Adipose tissue (tissue), 3 donors: ENCODE results near the gene ST3GAL5. TPM values are rescaled to one million over a fixed set of nuclear protein-coding genes. Genes with fewer than 3 reads are reported as not detected.
"Not testable (repeated sequence)": the region's sequence is repeated elsewhere in the genome, so short reads cannot be mapped to it uniquely, and the experiment has no call there.

Source experiments
- H3K27ac ChIP-seq: one replicate; pipeline ENCODE4 v1.5.1; 2013; ENCODE audit warnings: low read depth, low read length
- WGBS, 3 donors: extraction: QIAGEN DNeasy Blood & Tissue Kit; methylation state at CpG; one replicate each; pipeline ENCODE4 v1.1.7; 2013; 5-methylcytosine and 5-hydroxymethylcytosine counted together
- polyA plus RNA-seq, 3 donors: library from polyadenylated mRNA; stranded (reverse); fragments of 200-250 nt; gene quantifications; one replicate each; pipeline ENCODE4 v1.2.3, GENCODE V29; 2013
- donor health status: healthy with polysubstance abuse.
- donor health status: Bipolar disorder and iron deficiency.
- donor health status: healthy.

Gene ST3GAL5
- polyA plus RNA-seq: 10 to 100 TPM in 2 of 3 donors, 1 to 10 TPM in 1; 3.3 to 26.5 (median 24.7) TPM

DNA sequence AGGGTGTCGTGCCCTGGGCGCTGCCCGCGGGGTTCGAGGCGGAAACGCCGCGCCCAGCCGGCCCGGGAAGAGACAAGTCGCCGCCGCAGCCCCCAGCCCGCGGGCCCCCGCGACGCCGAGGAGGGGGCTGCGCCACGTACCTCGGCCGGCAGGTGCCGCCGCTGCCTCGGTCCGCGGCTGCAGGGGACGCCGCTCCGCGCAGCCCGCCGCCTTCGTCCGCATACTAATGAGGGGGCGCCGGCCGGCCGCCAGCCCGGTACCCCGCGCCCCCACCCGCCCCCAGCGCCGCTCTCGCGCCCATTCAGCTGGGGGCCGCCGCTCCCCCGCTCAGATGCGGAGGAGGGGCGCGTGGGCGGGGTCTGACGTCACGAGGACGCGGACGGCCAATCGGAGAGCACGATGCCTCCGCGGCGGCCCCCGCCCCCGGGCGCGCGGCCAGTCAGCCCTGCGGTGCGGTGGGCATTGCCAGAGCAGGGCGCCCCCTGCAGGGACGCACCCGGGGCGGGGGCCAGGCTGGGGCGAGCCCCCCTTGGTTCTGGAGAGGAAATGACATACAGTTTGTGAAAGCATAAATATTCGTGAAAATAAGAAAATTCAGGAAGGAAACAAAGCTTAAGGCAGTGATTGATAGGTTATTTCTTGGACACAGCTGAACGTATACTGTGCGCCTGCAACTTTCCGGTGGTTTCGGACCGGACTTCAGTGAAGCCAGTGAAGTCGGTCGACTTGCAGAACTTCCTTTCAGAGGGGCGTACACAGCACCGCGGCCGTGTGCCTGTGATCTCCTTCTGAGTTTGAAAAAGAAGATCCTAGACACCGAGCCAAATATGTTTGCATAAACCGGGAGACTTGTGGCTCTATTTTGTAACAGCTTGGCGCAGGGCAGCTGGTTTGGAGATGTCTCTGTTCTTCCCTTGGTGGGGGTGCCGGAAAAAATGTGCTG is at the start of gene ST3GAL5:
Gene ST3GAL5 (minus strand): TSS at position 307 of the 943 bp plus-strand sequence. CDS start 85 bp downstream, at position 222.
- 0 to 1% (median 1%) methylated on average over 59 to 94 of the region's 94 CpGs for WGBS, 3 donors
- peak within 1 kb of the TSS; percentile 3 for H3K27ac ChIP-seq

DNA sequence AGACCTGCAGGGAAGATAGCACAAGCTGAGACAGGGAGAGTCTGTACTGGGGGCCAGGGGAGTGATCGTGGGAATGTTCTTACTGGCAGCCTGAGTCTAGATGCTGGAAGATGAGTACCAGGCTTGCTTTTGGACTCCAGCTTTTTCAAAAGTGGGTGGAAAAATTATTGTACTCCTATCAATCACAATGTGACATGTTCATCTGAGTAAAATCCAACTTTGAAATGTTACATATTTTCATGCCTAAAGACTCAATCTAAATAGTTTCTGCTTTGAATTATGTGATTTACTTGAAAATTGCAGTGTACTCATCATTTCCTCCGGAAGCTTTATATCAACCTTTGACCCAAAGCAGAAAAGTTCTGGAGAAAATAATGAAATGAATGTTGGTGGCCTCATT is 49.7 kb upstream of the ST3GAL5 start:
- no peak overlapping the region for H3K27ac ChIP-seq
- WGBS, 3 donors: 72 to 92% (median 79%) methylated on average over 2 of the region's 2 CpGs

DNA sequence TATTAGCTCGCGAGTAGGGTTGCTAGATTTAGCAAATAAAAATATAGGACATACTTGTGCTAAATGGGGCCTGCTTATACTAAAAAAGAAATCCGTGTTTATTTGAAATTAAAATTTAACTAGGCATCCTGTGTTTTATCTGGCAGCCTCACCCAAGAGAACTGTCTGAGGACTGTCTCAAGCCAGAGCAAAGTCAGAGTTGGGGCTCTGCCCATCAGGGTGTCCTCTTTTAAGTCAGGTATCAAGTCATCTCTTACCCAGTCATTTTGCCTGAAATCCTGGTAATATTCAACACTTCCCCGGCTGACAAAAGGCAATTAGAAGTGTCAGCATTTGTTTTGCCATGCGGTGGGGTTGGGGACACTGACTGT is 48.3 kb upstream of the ST3GAL5 start:
- WGBS, 3 donors: 76 to 95% (median 94%) methylated on average over 5 of the region's 5 CpGs
- no peak overlapping the region for H3K27ac ChIP-seq

DNA sequence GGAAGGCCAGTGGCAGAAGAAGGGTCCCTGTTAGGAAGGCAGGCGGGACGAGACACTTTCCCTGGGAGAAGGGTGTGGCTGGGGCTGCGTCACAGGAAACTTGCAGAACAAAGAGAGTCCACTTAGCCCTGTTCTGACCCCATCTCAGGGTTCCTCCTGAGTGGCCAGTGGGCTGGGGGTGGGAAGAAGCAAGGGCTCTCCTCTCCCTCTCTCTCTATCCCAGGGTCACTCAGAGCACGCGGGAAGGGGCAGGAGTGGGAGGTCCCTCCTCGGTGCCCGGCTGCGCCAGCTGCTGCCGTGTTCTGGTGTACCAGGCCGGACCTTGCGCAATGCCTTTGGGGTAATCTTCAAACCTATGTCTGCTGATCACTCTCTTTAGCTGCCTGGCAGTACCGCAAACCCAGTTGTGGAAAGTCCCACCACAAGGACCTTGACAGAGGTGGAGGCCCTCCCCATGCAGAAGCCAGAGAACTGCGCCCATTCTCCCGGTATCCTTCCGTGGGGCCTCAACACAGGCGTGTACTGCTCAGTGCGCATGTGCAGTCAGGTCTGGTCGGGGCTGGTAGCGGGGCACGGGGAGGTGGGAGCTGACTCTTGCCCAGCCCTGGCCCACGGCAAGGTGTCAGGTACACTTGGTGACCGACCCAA is 47.8 kb upstream of the ST3GAL5 start:
- H3K27ac ChIP-seq: no peak overlapping the region
- 91 to 96% (median 92%) methylated on average over 22 of the region's 22 CpGs for WGBS, 3 donors

DNA sequence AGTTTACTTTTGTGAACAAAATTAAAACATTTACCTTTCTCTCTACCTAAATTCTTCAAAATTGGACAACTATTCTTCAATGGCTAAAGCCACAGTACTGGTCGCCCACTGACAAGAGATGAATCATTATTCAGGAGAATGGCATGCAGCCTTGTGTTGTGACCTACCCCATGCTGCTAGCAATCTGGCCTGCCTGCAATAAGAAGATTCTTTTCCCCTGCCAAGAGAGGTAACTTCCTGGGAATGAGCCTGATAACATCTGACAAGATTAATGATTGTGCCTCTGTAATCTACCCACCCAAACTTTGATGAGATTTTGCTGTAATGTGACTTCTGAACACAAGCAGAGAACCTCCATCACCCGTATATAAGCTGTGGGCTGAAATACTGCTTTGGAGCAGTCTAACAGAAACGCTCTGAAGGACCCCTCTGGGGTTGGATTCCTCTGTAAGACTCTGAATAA is 47.0 kb upstream of the ST3GAL5 start:
- 78 to 85% (median 82%) methylated on average over 3 of the region's 3 CpGs for WGBS, 3 donors
- H3K27ac ChIP-seq: no peak overlapping the region

DNA sequence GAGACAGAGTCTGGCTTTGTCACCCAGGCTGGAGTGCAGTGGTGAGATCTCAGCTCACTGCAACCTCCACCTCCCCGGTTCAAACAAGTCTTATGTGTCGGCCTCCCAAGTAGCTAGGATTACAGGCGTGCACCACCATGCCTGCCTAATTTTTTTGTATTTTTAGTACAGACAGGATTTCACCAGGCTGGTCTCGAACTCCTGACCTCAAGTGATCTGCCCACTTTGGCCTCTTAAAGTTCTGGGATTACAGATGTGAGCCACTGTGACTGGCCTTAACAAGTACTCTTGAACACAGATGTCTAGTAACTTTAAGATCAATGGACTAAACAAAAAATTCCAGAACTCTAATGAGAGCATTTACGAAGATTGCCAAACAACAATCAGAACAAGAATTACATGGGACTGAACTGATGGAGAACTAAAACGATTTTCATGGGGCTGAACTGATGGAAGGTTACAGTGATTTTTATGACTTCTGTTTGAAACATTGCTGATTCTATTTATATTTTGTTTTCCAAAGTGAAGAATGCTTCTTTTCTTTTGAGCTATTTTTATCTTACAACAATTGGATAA is 46.5 kb upstream of the ST3GAL5 start:
- WGBS, 3 donors: 80 to 87% (median 81%) methylated on average over 6 of the region's 6 CpGs
- H3K27ac ChIP-seq: no peak overlapping the region

DNA sequence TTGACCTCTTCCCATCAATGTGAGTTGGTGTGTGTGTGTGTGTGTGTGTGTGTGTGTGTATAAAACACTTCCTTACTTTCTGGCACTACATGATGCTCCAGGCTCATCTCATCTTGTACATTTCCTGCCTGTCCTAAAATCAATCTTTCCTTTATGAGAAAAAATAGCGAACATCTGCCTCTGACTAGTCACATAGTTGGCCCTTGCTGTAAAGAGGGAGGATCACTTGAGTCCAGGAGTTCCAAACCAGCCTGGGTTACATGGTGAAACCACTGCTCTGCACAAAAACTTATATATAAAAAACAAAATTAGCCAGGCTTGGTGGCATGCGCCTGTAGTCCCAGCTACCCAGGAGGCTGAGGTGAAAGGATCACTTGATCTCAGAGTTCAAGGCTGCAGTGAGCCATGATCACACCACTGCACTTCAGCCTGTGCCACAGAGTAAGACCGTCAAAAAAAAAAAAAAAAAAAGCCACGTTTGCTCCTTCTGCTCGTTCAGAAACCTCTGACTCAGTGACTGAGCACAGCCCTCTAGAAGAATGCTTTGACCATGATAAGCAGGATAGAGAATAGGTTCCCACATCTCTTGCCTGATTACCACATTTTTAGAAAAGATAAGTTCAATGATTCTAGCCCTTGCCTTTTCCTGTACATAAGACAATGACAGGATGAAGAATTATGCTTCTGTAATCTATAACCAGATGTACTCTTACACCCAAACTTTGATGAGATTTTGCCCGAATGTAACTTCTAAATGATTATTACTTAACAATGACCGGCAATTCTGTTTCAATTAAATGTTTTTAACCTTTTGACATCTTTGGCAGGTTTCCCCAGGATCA is 45.2 kb upstream of the ST3GAL5 start:
- no peak overlapping the region for H3K27ac ChIP-seq
- WGBS, 3 donors: 36 to 56% (median 36%) methylated on average over 7 of the region's 7 CpGs

DNA sequence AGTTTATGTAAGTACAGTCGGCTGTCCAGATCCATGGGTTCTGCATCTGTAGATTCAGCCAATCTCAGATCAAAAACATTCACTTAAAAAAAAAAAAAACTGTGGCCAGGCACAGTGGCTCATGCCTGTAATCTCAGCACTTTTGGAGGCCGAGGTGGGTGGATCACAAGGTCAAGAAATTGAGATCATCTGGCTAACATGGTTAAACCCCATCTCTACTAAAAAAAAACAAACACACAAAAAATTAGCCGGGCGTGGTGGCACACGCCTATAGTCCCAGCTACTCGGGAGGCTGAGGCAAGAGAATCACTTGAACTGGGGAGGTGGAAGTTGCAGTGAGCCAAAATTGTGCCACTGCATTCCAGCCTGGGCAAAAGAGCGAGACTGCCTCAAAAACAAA is 42.4 kb upstream of the ST3GAL5 start:
- not testable (repeated sequence) for H3K27ac ChIP-seq
- WGBS, 3 donors: 79 to 94% (median 85%) methylated on average over 7 of the region's 7 CpGs

DNA sequence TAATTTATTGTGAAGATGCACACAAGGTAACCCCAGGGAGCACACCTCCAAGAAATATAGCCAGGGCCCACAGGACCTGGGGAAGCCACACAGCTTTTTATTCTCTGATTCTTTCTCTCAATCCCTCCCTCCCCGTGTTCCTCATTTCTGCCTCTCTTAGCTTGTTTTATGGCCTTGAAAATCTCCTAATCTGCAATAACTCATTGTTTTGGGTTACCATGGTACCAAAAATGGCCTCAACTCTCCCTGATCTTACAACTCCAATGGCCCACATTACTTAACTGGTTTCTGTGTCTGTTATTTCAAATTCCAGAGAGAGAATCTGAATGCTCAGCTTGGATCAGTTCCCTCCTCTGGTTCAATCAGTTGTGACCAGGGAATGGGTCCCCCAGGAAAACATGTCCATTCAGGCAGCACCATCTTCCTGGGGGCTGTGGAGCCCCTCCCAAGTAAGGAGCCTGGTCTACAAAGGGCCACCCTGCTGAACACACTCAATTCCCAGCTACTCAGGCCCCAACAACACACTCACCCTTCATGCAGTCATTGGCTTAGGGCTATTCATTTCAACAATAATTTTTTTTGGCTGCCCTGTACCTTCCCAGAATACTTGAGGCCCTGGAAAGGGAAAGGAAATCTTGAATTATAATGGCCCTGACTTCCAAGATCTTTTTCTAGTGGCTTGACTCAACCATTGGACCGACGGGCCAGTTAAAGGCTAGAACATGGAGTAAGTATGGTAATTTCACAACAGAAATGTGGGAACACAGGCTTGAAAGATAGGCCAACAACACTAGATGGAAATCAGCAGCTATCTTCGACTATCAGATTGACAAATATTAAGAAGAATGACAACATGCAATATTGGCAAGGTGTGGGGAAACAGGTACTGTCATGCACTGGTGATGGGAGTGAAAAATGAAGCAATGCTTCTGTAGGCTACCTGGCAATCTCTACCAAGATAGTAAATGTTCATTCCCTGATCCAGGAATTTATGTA is 41.6 kb upstream of the ST3GAL5 start:
- WGBS, 3 donors: 63 to 73% (median 69%) methylated on average over 4 of the region's 4 CpGs
- no peak overlapping the region for H3K27ac ChIP-seq

DNA sequence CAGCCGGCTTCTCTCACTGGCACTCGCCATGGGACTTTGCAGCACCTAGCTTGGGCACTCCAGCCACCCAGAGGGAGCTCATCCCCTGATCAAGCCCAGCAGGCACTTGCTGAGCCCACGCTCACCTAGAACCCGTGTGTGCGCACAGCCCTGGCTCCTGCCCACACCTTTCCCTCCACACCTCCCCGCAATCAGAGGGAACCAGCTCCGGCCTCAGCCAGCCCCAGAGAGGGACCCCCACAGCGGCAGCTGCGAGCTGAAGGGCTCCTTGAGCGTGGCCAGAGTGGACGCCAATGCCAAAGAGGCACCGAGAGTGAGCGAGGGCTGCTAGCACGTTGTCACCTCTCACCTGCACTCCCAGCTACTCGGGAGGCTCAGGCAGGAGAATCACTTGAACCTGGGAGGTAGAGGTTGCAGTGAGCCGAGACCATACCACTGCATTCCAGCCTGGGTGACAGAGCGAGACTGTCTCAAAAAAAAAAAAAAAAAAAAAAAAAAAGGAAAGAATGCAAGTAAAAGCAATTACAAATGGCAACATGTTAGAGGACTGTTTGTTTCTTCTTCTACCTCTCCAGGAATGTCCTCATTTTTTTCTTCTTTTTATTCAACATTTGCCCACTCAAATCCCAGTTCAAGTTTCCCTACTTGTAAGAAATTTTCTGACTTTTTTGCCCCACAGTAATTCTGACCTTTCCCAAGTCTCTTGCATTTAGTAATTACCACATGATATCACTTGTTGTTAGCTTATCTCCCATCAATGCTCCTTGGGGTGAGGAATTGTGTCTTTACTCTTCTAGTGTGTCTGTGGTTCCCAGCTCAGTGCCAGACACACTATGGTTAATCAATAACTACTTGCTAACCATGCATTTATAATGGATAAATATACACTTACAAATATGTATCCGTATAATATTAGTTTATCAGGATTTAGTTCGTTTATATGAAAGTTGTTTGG is 40.6 kb upstream of the ST3GAL5 start:
- WGBS, 3 donors: 88 to 95% (median 94%) methylated on average over 19 of the region's 19 CpGs
- no peak overlapping the region for H3K27ac ChIP-seq

DNA sequence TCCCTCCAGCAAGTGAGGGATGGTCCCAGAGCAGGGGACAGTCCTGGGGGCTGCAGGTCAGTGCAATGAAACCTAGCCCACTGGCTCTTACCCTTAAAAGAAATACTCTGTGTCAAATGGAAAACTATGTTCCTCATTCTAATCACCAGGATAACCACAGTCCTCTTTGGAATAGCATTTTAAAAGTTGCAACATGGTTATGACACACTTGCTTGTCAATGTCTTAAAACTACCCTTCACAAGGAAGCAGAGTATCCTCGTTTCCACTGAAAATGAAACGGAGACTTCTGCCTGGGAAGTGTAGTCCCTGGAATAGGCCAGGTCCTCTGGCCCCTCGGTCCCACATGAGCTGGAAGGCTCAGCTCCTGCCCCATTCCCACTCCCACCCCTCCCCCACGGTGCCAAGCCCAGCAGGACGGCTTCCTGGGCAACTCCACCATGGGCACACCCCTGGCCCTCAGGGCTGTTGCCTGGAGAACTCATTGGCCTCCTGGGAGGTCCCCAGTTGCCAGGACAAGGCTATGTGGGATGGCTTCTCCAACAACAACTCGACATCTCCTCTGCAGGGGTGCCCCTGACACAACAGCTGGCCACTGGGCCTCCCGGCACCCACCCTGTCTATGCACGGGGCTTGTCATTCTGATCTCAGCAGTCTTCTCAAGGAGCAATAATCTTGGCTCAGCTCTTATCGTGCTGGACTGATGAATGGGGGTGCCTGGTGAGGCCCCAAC is 38.3 kb upstream of the ST3GAL5 start:
- H3K27ac ChIP-seq: no peak overlapping the region
- WGBS, 3 donors: 79 to 88% (median 80%) methylated on average over 9 of the region's 9 CpGs

DNA sequence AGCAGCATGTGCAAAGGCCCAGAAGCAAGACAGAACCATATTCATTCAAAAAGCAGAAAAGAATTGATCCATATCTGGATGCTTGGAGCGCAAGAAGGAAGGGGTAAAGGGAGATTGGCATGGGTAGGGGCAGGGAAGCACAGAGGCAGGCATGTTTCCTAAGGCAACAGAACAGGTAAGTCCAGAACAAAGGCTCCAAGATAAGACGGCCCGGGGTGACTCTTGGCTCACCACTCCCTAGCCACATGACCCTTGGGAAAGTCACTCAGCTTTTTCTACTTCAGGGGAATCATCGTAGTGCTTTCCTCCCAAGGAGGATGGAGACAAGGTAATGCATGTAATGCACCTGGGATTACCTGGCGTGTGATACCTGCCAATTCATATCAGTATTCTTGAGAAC is 37.7 kb upstream of the ST3GAL5 start:
- WGBS, 3 donors: 73 to 78% (median 76%) methylated on average over 5 of the region's 5 CpGs
- no peak overlapping the region for H3K27ac ChIP-seq

DNA sequence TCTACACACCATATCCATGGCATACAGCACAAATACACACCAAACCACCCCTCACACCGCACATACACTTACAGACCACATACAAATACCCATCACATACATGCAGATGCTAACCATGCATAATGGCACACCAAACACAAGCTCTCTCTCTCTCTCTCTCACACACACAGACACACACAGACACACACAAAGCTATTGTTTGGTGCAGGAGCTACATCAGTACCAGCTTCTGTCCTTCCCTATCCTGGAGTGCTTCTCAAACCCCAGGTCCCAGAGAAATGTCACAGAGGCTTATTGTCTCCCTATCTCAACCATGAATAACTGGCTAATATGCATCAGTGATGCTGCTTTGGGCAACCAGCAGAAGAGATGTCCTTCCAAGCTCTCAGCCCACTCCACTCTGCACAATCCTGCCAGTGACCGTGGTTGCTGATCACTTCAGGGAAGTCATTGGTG is 36.5 kb upstream of the ST3GAL5 start:
- 93 to 96% (median 96%) methylated on average over 2 of the region's 2 CpGs for WGBS, 3 donors
- no peak overlapping the region for H3K27ac ChIP-seq

DNA sequence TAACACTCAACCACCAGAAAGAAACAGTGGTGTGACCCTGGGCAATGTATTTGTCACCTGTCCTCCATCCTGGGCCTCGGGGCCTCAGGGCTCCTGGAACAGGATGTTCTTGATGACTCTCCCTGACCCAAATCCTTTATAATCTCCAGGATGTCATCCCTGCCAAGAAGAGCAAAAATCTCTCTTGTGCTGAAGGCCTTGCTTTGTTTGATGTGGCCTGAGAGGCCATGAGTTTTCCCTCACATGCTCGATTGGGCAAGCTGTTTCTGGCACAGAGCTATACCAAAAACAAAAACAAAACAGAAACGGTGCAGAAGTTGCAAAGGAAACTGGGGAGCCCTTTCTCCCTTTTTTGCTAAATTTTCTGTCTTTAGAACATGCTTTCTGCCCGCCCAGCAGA is 35.7 kb upstream of the ST3GAL5 start:
- 31 to 47% (median 33%) methylated on average over 4 of the region's 4 CpGs for WGBS, 3 donors
- no peak overlapping the region for H3K27ac ChIP-seq

DNA sequence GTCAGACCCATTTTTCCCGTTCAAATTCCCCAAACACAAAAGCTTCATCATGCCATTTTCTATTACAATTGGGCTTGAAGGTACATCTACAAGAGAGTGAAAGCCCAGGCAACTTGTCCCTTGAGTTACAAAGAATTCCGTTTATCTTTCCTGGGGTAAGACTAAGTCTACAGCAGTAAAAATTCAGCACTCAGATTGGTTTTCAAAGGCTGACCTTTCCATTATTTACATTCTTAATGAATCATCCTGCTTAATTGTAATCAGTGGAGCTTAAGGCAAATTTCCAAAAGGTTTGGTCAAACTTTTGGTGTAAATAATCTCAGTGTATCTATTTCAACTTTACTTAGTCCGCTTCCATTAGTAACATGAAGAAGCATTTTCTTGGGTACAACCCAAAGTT is 33.4 kb upstream of the ST3GAL5 start:
- H3K27ac ChIP-seq: no peak overlapping the region
- 83 to 92% (median 84%) methylated on average over 3 of the region's 3 CpGs for WGBS, 3 donors

DNA sequence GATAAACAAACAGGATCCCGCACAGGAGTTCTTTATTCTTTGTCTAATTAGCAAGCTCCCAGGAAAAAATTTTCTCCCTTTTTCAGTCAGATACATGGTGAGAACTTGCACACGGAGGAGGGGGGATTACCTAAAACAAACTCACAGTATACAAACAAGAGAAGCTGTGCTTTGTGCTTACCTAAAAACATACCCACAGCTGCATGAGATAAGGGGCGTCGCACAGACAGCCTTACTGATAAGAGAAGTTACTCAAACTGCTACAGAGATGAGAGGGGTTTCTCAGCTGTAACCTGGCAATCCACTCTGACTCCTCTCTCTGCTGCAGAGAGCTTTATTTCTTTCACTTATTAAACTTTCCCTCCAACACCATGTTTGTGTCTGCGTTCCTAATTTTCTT is 32.9 kb upstream of the ST3GAL5 start:
- 39 to 84% (median 75%) methylated on average over 5 of the region's 5 CpGs for WGBS, 3 donors
- H3K27ac ChIP-seq: no peak overlapping the region
